Endothelial cell of umbilical vein (primary cell): Measurements from ENCODE around the gene DDX24. TPM values are rescaled to one million over a fixed set of nuclear protein-coding genes. Genes with fewer than 3 reads are reported as not detected.

Source experiments
- BruUV-seq: library from RNA; stranded (reverse); fragments of 400-500 nt; replicated peaks from 2 replicates; lab custom pipeline; 2021; lab: Mats Ljungman, UMichigan
- CTCF ChIA-PET: fragments of 300-600, 350-600 bp; sonication (Branson Sonifier 250); formaldehyde crosslinking; loops from one replicate; lab custom pipeline; 2021; ENCODE audit warnings: antibody characterized with exemption, inconsistent platforms; lab: Charles Lee
- POLR2A ChIA-PET: fragments of 300-600, 350-600 bp; sonication (Branson Sonifier 250); formaldehyde crosslinking; loops from one replicate; lab custom pipeline; 2021; ENCODE audit warnings: antibody characterized with exemption, inconsistent platforms; lab: Charles Lee
- DNase-seq: peaks from one replicate; pipeline ENCODE4 v3.0.0-alpha.2; 2011; ENCODE audit warnings: low read depth, low spot score
- FAIRE-seq: peaks from 2 replicates; lab custom pipeline; 2011; peaks lifted over from hg19 to GRCh38; lab: Jason Lieb, UNC
- H2AFZ ChIP-seq: 2 replicates; pipeline ENCODE4 v1.6.0; 2012; ENCODE audit warnings: low read depth, low read length, control low read depth, inconsistent platforms
- H3K27ac ChIP-seq: 2 replicates; pipeline ENCODE4 v1.5.1; 2011; ENCODE audit warnings: low read depth, mild to moderate bottlenecking, control low read depth, low read length, moderate library complexity; ENCODE audit not compliant: insufficient read depth
- H3K27me3 ChIP-seq, 2 experiments: 2 replicates each; pipeline versions ENCODE4 v1.6.0 to v1.6.1; 2011; ENCODE audit warnings: low read length in 2 of 2, mixed read lengths in 1 of 2; ENCODE audit not compliant: control insufficient read depth in 2 of 2, insufficient read depth in 2 of 2
- H3K36me3 ChIP-seq, 2 experiments: 2 replicates in 1 of 2; 3 replicates in 1 of 2; pipeline ENCODE4 v1.5.1; 2011; ENCODE audit warnings: low read length in 2 of 2, mild to moderate bottlenecking in 1 of 2, moderate library complexity in 1 of 2; ENCODE audit not compliant: control insufficient read depth in 2 of 2, insufficient read depth in 2 of 2; ENCODE audit errors: extremely low read depth in 1 of 2
- H3K4me1 ChIP-seq: 3 replicates; pipeline ENCODE4 v1.5.1; 2011; ENCODE audit warnings: mild to moderate bottlenecking, low read length; ENCODE audit not compliant: control insufficient read depth, insufficient read depth; ENCODE audit errors: extremely low read depth
- H3K4me2 ChIP-seq: 2 replicates; pipeline ENCODE4 v1.6.1; 2011; ENCODE audit warnings: low read length, control low read depth, mixed read lengths; ENCODE audit not compliant: insufficient read depth
- H3K4me3 ChIP-seq, 3 experiments: fragments of 200-600 bp in 1 of 3; sonication (generic), shearing (Covaris generic) in 1 of 3; replicated peaks in 1 of 3; 2 replicates each; pipeline ENCODE4 v1.5.1; 2011 to 2016; ENCODE audit warnings: control low read depth in 3 of 3, low read length in 3 of 3, mild to moderate bottlenecking in 2 of 3, inconsistent platforms in 1 of 3, low read depth in 1 of 3, moderate library complexity in 1 of 3; ENCODE audit not compliant: insufficient read depth in 1 of 3
- H3K79me2 ChIP-seq: 2 replicates; pipeline ENCODE4 v1.6.0; 2012; ENCODE audit warnings: low read length, inconsistent platforms; ENCODE audit not compliant: control insufficient read depth, insufficient read depth
- H3K9ac ChIP-seq: replicated peaks from 2 replicates; pipeline ENCODE3; 2011; ENCODE audit warnings: low read length, control low read depth; ENCODE audit not compliant: insufficient read depth; ENCODE audit errors: extremely low read depth
- H3K9me1 ChIP-seq: replicated peaks from 3 replicates; pipeline ENCODE4 v1.6.0; 2011; ENCODE audit warnings: mild to moderate bottlenecking, low read length; ENCODE audit not compliant: control insufficient read depth, insufficient read depth; ENCODE audit errors: extremely low read depth
- H3K9me3 ChIP-seq: replicated peaks from 2 replicates; pipeline ENCODE4 v1.5.1; 2012; ENCODE audit warnings: low read length, inconsistent platforms; ENCODE audit not compliant: control insufficient read depth, insufficient read depth
- H4K20me1 ChIP-seq: replicated peaks from 2 replicates; pipeline ENCODE3; 2011; ENCODE audit warnings: mild to moderate bottlenecking, low read length; ENCODE audit not compliant: control insufficient read depth, insufficient read depth; ENCODE audit errors: extremely low read depth
- JUN ChIP-seq: IDR thresholded peaks from 2 replicates; pipeline ENCODE4 v1.6.1; 2011; ENCODE audit warnings: borderline replicate concordance, low read depth; ENCODE audit not compliant: insufficient read length, insufficient read depth
- MAX ChIP-seq: IDR thresholded peaks from 2 replicates; pipeline ENCODE4 v1.6.1; 2011; ENCODE audit not compliant: insufficient read depth, insufficient read length
- MYC ChIP-seq: IDR thresholded peaks from one replicate; pipeline ENCODE4 v1.6.1; 2011; ENCODE audit warnings: mild to moderate bottlenecking, low read depth, low read length
- POLR2A ChIP-seq: IDR thresholded peaks from 2 replicates; pipeline ENCODE4 v1.6.1; 2012; ENCODE audit warnings: low read depth, mild to moderate bottlenecking, control low read depth, low read length
- POLR2AphosphoS5 ChIP-seq: IDR thresholded peaks from 2 replicates; pipeline ENCODE4 v1.6.1; 2012; ENCODE audit warnings: low read depth, mild to moderate bottlenecking, control low read depth, low read length, moderate library complexity; ENCODE audit not compliant: insufficient read depth
- dilution Hi-C: fragments of 300-500 bp; cut with MboI; formaldehyde crosslinking; loops from one replicate; pipeline ENCODE4 v1.15.0; 2019; ENCODE audit warnings: low sequenced_read_pairs; ENCODE audit not compliant: extremely low pct_ligation_motif_present
- intact Hi-C: fragments of 100-400 bp; cut with micrococcal nuclease; formaldehyde crosslinking; loops from one replicate; pipeline ENCODE4 v1.10.0; 2022
- polyA plus RNA-seq, 4 experiments: library from polyadenylated mRNA; depleted of rRNA in 3 of 4; stranded (reverse) in 3 of 4; unstranded in 1 of 4; fragments of >200 nt; gene quantifications; 2 replicates each; pipeline versions ENCODE4 v1.2.1 to v1.2.3, GENCODE V29; 2011 to 2012; ENCODE audit warnings: missing spikeins in 1 of 4
- total RNA-seq: library from RNA; stranded (reverse); gene quantifications from 2 replicates; pipeline ENCODE4 v1.2.3, GENCODE V29; 2021

The DDX24 gene
- total and polyA plus RNA-seq, 2 donors (not counting 3 experiments of a cell fraction or from before 2014, with no cell fraction given) = 88.3 to 141 TPM

GRCh38 chr14:94043111-94043755, 37.8 kb downstream of the DDX24 start:
- Histone ChIP-seq H3K9me1 (no peaks in the 10 kb centered on the region), H3K79me2 (no peaks in the 10 kb centered on the region), H3K4me2 (no peak overlapping the region), H3K9me3 (no peaks in the 10 kb centered on the region), H3K4me1 (no peaks in the 10 kb centered on the region), H3K9ac (no peak overlapping the region), H3K4me3 (no peak overlapping the region), H4K20me1 (no peaks in the 10 kb centered on the region), H3K27me3 (no peaks in the 10 kb centered on the region), H3K36me3 (peaks cover 6 to 8% of the 10 kb centered on the region in 2 experiments), H3K27ac (no peak overlapping the region), H2AFZ (no peak overlapping the region)
- ChIA-PET CTCF (interaction anchor here (1.0 to 2.1 kb wide), 4 partner anchors 9 to 93 kb away, joined by 3 to 11 read pairs (median 8); no protein-coding TSS in a partner anchor), POLR2A (no interaction called here)
- DNase-seq (no peak), FAIRE-seq (no peak)
- BruUV-seq = no TSS peak
- intact Hi-C loops (no loop called here), dilution Hi-C loops (no loop called here)
- no peak for TF ChIP-seq POLR2AphosphoS5
- TF ChIP-seq MAX = no peak
- no peak for TF ChIP-seq MYC
- TF ChIP-seq POLR2A = no peak

- no peaks in the 10 kb centered on the region for H4K20me1 ChIP-seq
- H2AFZ ChIP-seq = no peak overlapping the region
- dilution Hi-C loops = no loop called here
- TF ChIP-seq POLR2AphosphoS5 (no peak), JUN (no peak)
- H3K4me2 ChIP-seq = no peak overlapping the region
- no peaks in the 10 kb centered on the region for H3K4me1 ChIP-seq
- no peak for FAIRE-seq
- ChIA-PET POLR2A (no interaction called here), CTCF (interaction anchor here (1.2 to 2.1 kb wide), 3 partner anchors 10 to 94 kb away, joined by 6 to 11 read pairs (median 9); no protein-coding TSS in a partner anchor)
- H3K79me2 ChIP-seq = no peaks in the 10 kb centered on the region
- intact Hi-C loops = no loop called here
- peaks cover 2 to 4% of the 10 kb centered on the region in 2 experiments for H3K36me3 ChIP-seq
- BruUV-seq = no TSS peak
- H3K9me1 ChIP-seq = no peaks in the 10 kb centered on the region
- no peak overlapping the region for H3K4me3 ChIP-seq
- no peak overlapping the region for H3K27ac ChIP-seq
- H3K9ac ChIP-seq = no peak overlapping the region
- DNase-seq = no peak
- no peaks in the 10 kb centered on the region for H3K27me3 ChIP-seq
- H3K9me3 ChIP-seq = no peaks in the 10 kb centered on the region
Measured at GRCh38 chr14:94042433-94043091, 38.4 kb downstream of the DDX24 start.
